ENCODE measurements around the gene SEMA5B.

The SEMA5B gene

GRCh38 chr3:122882361-122882947 lies 145.1 kb downstream of the SEMA5B start:
- no peak for TF ChIP-seq CTCF (conservative IDR thresholded peaks at IDR 0.05; ENCODE audit: low read depth, low read length)
- Histone ChIP-seq H4K20me1 (ENCODE audit: insufficient read depth) (no peaks in the 10 kb centered on the region), H3K4me1 (ENCODE audit: low read depth, poor library complexity, severe bottlenecking) (no peaks in the 10 kb centered on the region), H3K9ac (no peak overlapping the region), H2AFZ (ENCODE audit: low read depth) (no peak overlapping the region), H3K27me3 (ENCODE audit: insufficient read depth, low read depth) (no peaks in the 10 kb centered on the region), H3K79me2 (ENCODE audit: insufficient read depth, low read depth) (no peaks in the 10 kb centered on the region), H3K27ac (no peak overlapping the region), H3K4me2 (no peak overlapping the region), H3K4me3 (IDR thresholded peaks at IDR 0.05; ENCODE audit: insufficient read depth, low read depth, low read length) (no peak overlapping the region), H3K36me3 (ENCODE audit: insufficient read depth) (no peaks in the 10 kb centered on the region)

GRCh38 chr3:122880624-122881023 lies 146.9 kb downstream of the SEMA5B start:
- no peaks in the 10 kb centered on the region for H4K20me1 ChIP-seq (ENCODE audit: insufficient read depth)
- no peak overlapping the region for H3K9ac ChIP-seq
- H3K4me2 ChIP-seq, result no peak overlapping the region
- no peak overlapping the region for H3K27ac ChIP-seq
- H3K36me3 ChIP-seq (ENCODE audit: insufficient read depth), result no peaks in the 10 kb centered on the region
- TF ChIP-seq CTCF (conservative IDR thresholded peaks at IDR 0.05; ENCODE audit: low read depth, low read length), result no peak
- H3K79me2 ChIP-seq (ENCODE audit: insufficient read depth, low read depth), result no peaks in the 10 kb centered on the region
- H3K4me1 ChIP-seq (ENCODE audit: low read depth, poor library complexity, severe bottlenecking), result no peaks in the 10 kb centered on the region
- H3K4me3 ChIP-seq (IDR thresholded peaks at IDR 0.05; ENCODE audit: insufficient read depth, low read depth, low read length), result no peak overlapping the region
- H3K27me3 ChIP-seq (ENCODE audit: insufficient read depth, low read depth), result no peaks in the 10 kb centered on the region
- H2AFZ ChIP-seq (ENCODE audit: low read depth), result no peak overlapping the region

GRCh38 chr3:122880173-122880572 lies 147.4 kb downstream of the SEMA5B start:
- no peak for TF ChIP-seq CTCF (conservative IDR thresholded peaks at IDR 0.05; ENCODE audit: low read depth, low read length)
- H3K36me3 ChIP-seq (ENCODE audit: insufficient read depth), result no peaks in the 10 kb centered on the region

GRCh38 chr3:122875547-122876127 lies 151.9 kb downstream of the SEMA5B start:
- H3K27ac ChIP-seq, result no peak overlapping the region
- H2AFZ ChIP-seq (ENCODE audit: low read depth), result no peak overlapping the region
- no peaks in the 10 kb centered on the region for H3K27me3 ChIP-seq (ENCODE audit: insufficient read depth, low read depth)
- no peaks in the 10 kb centered on the region for H3K4me1 ChIP-seq (ENCODE audit: low read depth, poor library complexity, severe bottlenecking)
- H3K9ac ChIP-seq, result no peak overlapping the region
- no peaks in the 10 kb centered on the region for H3K79me2 ChIP-seq (ENCODE audit: insufficient read depth, low read depth)
- TF ChIP-seq CTCF (conservative IDR thresholded peaks at IDR 0.05; ENCODE audit: low read depth, low read length), result no peak
- no peak overlapping the region for H3K4me3 ChIP-seq (IDR thresholded peaks at IDR 0.05; ENCODE audit: insufficient read depth, low read depth, low read length)
- H3K4me2 ChIP-seq, result no peak overlapping the region
- no peaks in the 10 kb centered on the region for H4K20me1 ChIP-seq (ENCODE audit: insufficient read depth)
- H3K36me3 ChIP-seq (ENCODE audit: insufficient read depth), result no peaks in the 10 kb centered on the region

More at GRCh38 chr3:122880173-122880572, 147.4 kb downstream of the SEMA5B start:
- no peaks in the 10 kb centered on the region for H3K79me2 ChIP-seq (ENCODE audit: insufficient read depth, low read depth)
- no peak overlapping the region for H3K9ac ChIP-seq
- no peak overlapping the region for H3K27ac ChIP-seq
- H3K27me3 ChIP-seq (ENCODE audit: insufficient read depth, low read depth), result no peaks in the 10 kb centered on the region
- H2AFZ ChIP-seq (ENCODE audit: low read depth), result no peak overlapping the region
- H4K20me1 ChIP-seq (ENCODE audit: insufficient read depth), result no peaks in the 10 kb centered on the region
- H3K4me2 ChIP-seq, result no peak overlapping the region
- no peaks in the 10 kb centered on the region for H3K4me1 ChIP-seq (ENCODE audit: low read depth, poor library complexity, severe bottlenecking)
- no peak overlapping the region for H3K4me3 ChIP-seq (IDR thresholded peaks at IDR 0.05; ENCODE audit: insufficient read depth, low read depth, low read length)

Data from KMS-11 (cell line).